NCI-H460 (cell line): ENCODE measurements around the gene SUB1. TPM values are rescaled to one million over a fixed set of nuclear protein-coding genes. Genes with fewer than 3 reads are reported as not detected.

Experiments used
- DNase-seq: peaks from one replicate; pipeline ENCODE4 v3.0.0-alpha.2; 2016; ENCODE audit warnings: low read depth; ENCODE audit errors: extremely low read depth
- total RNA-seq: library from RNA; depleted of rRNA; stranded (reverse); fragments of >200 nt; shearing (Covaris generic); gene quantifications from 2 replicates; pipeline ENCODE4 v1.2.3, GENCODE V29; 2014; rRNA removed

The SUB1 gene
- total RNA-seq, 1 experiment from 2014 or later: 657 TPM

GRCh38 chr5:32638309-32638708 lies 53.0 kb downstream of the SUB1 start:
- no peak for DNase-seq

GRCh38 chr5:32639943-32640342 lies 54.6 kb downstream of the SUB1 start:
- DNase-seq: no peak

DNA sequence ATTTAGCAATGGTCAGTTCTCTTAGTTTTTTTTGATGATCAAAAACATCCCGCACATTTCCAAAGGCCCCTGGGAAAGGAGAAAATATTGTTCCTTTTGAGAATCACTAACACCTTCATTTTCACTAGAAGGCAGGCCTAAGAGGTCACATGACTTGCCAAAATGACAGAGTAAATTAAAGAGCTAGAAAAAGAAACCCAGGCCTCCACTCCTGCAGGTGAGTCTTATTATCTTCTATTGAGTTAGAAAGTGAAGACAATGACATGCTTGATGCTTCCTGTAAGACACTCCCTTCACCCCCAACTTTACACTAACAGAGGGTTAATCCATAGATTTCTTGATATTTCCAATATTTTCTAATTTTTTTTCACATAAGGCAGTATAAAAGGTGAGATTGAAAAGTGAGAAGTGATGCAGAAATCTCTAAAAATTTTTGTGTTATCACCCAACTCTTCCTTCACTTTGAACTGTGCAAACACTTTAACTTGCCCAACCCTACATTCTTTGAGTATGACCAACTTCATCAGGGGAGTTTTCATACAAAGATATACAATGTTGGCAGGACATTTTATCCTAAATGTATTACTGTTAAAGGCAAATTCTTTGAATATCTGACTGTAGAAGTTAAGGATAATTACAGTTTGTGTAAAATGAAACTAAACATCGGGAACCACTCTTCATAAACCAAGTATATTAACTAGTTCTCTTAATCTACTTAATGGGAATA lies 57.1 kb downstream of the SUB1 start:
- no peak for DNase-seq

GRCh38 chr5:32645246-32645645 lies 59.9 kb downstream of the SUB1 start:
- no peak for DNase-seq

GRCh38 chr5:32646061-32646969 lies 61.0 kb downstream of the SUB1 start:
- DNase-seq: no peak

- no peak for DNase-seq
Observed at GRCh38 chr5:32651088-32651487, 65.7 kb downstream of the SUB1 start.

- no peak for DNase-seq
Observed at GRCh38 chr5:32651638-32652037, 66.3 kb downstream of the SUB1 start.

Other genes starting within 250 kb of the SUB1 start
- 116 and 123 TPM in 2 replicates for gene ZFR, start 140.8 kb upstream of the SUB1 start, total RNA-seq
- gene NPR3, start 125.8 kb downstream of the SUB1 start, total RNA-seq: 21.3 and 21.5 TPM in 2 replicates